Mucosa of rectum (tissue), 2 donors: ENCODE results near the gene FICD.

Source experiments
- H3K27ac ChIP-seq, 2 donors: one replicate each; pipeline ENCODE4 v1.7.0; 2013; ENCODE audit warnings: inconsistent platforms in 2 of 2, low read depth in 2 of 2, low read length in 2 of 2
- H3K27me3 ChIP-seq, 2 donors: one replicate each; pipeline ENCODE4 v1.7.0; 2013; ENCODE audit warnings: low read length in 2 of 2; ENCODE audit not compliant: control insufficient read depth in 2 of 2, insufficient read depth in 2 of 2
- H3K36me3 ChIP-seq, 2 donors: one replicate each; pipeline ENCODE4 v1.7.0; 2013; ENCODE audit warnings: low read length in 2 of 2; ENCODE audit not compliant: control insufficient read depth in 2 of 2, insufficient read depth in 2 of 2
- H3K4me1 ChIP-seq, 2 donors: one replicate each; pipeline ENCODE4 v1.7.0; 2013; ENCODE audit warnings: low read length in 2 of 2, mild to moderate bottlenecking in 1 of 2; ENCODE audit not compliant: control insufficient read depth in 2 of 2, insufficient read depth in 2 of 2
- H3K4me3 ChIP-seq, 2 donors: one replicate each; pipeline ENCODE4 v1.7.0; 2013; ENCODE audit warnings: low read length in 2 of 2
- H3K9ac ChIP-seq, 2 donors: one replicate each; pipeline ENCODE4 v1.7.0; 2013; ENCODE audit warnings: low read length in 2 of 2, low read depth in 1 of 2, mild to moderate bottlenecking in 1 of 2
- H3K9me3 ChIP-seq, 2 donors: one replicate each; pipeline ENCODE4 v1.7.0; 2013; ENCODE audit warnings: low read length in 2 of 2; ENCODE audit not compliant: control insufficient read depth in 2 of 2
- donor health status: healthy.
- donor health status: Normal muscosa, but diverticular disease.

The FICD gene

DNA sequence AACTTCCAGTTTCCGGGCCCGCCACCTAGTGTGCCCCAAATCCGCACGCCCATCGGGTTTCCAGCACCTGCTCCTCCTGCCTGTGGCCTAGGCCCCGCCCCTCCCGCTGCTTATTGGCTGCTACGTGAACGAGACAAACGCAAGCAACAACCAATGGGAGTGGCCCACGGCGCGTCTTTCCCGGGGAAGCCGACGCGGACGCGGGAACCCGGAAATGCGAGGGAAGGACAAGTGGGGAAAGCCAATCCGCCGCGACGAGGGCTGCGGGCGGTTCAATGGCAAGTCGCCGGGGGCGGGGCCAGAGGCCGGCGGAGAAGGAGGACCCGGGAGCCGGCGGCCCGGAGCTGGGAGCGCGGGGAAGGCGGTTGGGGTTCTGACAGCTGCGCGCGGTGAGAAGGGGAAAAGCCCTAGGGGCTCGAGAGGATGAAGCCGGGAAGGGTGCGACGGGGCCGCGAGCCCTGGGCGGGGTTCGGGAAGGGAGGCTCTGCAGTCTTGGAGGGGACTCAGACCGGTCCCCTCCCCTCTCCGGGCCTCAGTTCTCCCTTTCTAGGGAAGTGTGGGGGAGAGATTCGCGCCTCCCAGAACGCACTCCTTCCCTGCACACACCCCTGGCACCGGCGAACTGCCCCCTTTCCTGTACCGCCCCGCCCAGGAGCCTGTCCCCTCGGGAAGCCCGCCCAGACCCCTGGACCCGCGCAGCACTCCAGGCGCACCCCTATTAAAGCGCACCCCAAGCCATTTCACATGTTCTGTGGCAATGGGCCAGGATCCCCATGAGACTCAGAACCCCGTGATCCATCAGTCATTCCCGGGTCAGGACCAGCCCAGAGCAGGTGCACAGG is at the start of gene FICD:
FICD (plus strand) TSS at position 305 of the 842 bp plus-strand sequence. CDS start 1,696 bp downstream, outside the sequence.
- H3K27ac ChIP-seq = peak within 1 kb of the TSS; percentile 17 to 58
- peaks cover 15 to 28% of the 10 kb centered on the region in 2 donors for H3K36me3 ChIP-seq
- no peaks in the 10 kb centered on the region for H3K9me3 ChIP-seq
- no peaks in the 10 kb centered on the region for H3K27me3 ChIP-seq
- H3K9ac ChIP-seq = peak within 1 kb of the TSS; percentile 79 to 82
- peak within 1 kb of the TSS; percentile 86 to 92 for H3K4me3 ChIP-seq
- H3K4me1 ChIP-seq = peaks cover 8 to 11% of the 10 kb centered on the region in 2 donors

DNA sequence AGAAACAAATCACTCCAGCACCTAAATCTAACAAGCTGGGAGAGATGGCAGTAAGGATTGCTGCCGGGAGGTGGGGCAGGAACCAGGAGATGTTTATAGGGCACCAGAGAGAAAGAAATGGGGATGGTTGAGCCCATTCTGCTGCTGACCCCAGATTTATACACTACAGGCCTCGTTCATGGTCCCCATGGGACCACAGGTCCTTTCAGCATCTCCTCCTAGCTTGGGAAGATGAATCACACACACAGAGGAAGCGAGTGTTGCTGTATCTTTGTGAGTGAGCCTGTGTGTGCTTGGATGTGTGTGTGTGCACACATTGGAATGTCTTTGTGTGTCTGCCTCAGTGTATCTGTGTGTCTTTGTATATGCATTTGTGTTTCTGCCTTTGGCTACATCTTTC is 49.7 kb upstream of the FICD start:
- Histone ChIP-seq H3K27ac (no peak overlapping the region), H3K4me3 (no peak overlapping the region), H3K4me1 (no peaks in the 10 kb centered on the region), H3K9me3 (no peaks in the 10 kb centered on the region), H3K36me3 (no peaks in the 10 kb centered on the region), H3K27me3 (peaks cover 0 to 5% of the 10 kb centered on the region in 2 donors), H3K9ac (no peak overlapping the region)

DNA sequence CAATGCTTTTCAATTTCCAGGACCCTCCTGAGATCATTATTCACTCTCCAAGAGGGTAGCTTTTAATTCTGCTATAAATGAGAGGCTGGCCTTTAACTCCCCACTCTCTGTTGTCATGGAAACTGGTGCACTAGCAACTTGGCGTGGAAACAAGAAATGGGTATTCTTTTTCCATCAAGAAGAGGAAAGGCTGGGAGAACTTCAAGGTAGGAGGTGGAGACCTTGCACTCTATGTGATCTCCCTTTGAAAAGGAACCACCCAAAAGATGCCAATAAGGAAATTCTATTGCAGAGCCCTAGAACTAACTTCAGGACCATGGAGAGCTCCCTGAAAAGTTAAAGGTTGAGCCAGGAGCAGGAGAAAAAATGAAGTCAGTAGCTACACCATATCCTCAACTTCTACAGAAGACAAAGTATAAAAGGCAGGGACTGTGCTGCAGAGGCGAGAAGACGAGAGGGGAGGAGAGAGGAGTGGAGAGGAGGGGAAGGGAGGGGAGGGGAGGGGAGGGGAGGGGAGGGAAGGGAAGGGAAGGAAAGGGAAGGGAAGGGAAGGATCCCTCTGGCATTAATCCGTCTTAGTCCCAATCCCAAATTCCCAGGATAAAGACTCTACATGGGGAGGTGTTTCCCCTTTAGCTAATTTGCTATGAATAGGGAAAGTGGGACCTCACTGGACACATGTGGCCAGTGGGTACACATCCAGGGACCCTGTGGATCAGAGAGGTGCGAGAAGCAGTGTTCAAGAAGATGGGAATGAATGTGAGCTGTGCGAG is 46.7 kb upstream of the FICD start:
- Histone ChIP-seq H3K9me3 (no peaks in the 10 kb centered on the region), H3K4me3 (no peak overlapping the region), H3K9ac (no peak overlapping the region), H3K36me3 (no peaks in the 10 kb centered on the region), H3K27ac (no peak overlapping the region), H3K27me3 (peaks cover 0 to 2% of the 10 kb centered on the region in 2 donors), H3K4me1 (no peaks in the 10 kb centered on the region)

DNA sequence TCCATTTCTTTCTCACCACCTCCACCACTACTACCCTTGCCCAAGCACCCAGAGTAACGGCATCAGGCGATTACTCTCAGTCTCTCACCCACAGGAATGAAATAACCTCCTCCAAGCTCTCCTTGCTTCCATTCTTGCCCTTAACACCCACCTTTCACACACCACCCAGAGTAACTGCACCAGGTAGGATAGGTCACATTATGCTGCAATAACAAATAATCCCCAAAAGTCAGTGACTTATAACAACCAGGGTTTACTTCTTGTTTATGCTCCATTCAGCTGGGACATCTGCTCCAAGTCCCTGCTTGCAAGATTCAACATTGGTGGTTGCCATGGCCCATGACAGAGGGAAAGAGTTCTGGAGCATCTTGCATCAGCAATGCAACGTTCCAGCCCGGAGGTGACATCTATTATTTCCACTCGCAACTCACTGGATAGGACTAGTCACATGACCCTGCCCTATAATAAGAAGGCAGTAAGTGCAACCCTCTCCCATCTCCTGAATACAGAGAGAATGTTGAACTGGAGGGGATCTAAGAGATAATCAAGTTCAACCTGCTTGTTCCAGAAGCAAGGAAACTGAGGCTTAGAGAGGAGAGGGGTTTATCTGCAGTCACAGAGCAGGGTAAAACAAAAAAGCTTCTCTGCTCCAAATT is 41.5 kb upstream of the FICD start:
- Histone ChIP-seq H3K27ac (no peak overlapping the region), H3K9me3 (no peaks in the 10 kb centered on the region), H3K27me3 (no peaks in the 10 kb centered on the region), H3K36me3 (no peaks in the 10 kb centered on the region), H3K9ac (no peak overlapping the region), H3K4me1 (no peaks in the 10 kb centered on the region), H3K4me3 (no peak overlapping the region)

DNA sequence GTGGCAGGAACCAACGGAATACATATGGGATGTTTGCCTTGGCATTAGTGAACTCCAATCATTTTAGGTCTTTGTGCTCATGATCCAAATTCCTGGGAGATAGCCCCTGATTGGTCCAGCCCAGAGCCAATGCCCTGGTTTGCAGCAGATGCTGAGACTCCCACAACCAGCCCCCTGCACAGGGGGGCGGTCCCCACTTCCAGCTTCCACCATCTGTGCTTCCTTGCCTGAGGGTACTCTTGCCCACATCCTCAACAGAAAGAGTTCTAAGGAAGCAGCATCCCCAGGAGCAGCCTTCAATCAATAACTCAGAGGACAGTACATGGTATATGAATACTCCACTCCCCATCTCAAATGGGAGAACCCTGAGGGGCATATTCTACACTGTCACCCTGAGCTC is 39.7 kb upstream of the FICD start:
- Histone ChIP-seq H3K4me1 (no peaks in the 10 kb centered on the region), H3K27ac (no peak overlapping the region), H3K4me3 (no peak overlapping the region), H3K36me3 (no peaks in the 10 kb centered on the region), H3K27me3 (no peaks in the 10 kb centered on the region), H3K9ac (no peak overlapping the region), H3K9me3 (no peaks in the 10 kb centered on the region)

DNA sequence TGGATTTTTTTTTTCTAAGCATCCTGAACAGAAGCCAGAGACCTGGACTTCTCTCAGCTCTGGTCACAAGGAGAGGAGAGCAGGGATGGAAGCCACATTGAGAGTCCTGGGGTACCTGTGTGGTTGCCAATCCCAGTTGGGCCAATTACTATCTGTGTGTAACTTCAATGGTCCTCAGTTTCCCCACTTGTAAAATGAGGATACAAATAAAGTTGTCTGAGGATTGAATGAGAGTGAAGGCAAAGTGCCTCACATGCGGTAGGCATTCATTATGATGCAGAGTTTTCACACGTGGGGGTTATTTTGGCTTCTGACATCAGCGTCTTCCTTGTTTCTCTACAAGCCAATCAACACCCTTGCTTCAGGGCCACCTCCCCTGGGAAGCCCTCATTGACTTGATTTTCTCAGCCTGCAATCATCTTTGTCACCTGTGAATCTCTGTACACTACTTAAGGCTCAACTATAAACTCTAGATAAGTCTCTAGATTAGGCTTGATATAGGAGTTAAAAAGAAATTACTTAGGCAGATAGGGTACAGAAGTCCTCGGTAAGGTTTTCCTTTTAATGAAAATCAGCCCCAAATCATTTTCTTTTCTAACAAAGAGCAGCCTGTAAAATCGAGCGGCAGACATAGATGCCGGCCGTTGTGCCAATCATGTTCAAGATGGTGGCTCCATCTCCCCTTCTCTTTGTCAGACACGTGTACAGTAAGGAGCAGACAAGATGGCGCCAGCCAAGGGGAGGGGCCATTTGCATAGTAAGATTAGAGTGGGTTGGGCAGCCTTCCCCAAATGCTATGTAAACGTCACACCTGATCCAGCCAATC is 37.8 kb upstream of the FICD start:
- Histone ChIP-seq H3K4me1 (no peaks in the 10 kb centered on the region), H3K9me3 (no peaks in the 10 kb centered on the region), H3K4me3 (no peak overlapping the region), H3K27me3 (no peaks in the 10 kb centered on the region), H3K27ac (no peak overlapping the region), H3K9ac (no peak overlapping the region), H3K36me3 (no peaks in the 10 kb centered on the region)

DNA sequence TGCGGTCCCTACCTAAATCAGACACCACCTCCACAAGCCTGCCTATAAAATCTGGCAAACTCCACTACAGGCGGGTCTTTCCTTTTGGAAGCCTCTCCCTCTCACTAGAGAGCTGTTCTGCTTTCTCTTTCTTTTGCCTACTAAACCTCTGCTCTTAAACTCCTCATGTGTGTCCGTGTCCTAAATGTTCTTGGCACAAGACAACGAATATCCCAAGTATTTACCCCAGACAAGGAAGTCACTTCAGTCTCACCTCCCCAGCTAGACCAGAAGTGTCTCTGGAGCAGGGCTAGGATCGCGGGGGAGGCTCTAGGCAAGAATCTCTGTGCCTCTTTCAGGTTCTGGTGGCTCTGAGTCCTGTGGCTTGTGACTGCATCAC is 37.2 kb upstream of the FICD start:
- Histone ChIP-seq H3K4me3 (no peak overlapping the region), H3K36me3 (no peaks in the 10 kb centered on the region), H3K4me1 (no peaks in the 10 kb centered on the region)

DNA sequence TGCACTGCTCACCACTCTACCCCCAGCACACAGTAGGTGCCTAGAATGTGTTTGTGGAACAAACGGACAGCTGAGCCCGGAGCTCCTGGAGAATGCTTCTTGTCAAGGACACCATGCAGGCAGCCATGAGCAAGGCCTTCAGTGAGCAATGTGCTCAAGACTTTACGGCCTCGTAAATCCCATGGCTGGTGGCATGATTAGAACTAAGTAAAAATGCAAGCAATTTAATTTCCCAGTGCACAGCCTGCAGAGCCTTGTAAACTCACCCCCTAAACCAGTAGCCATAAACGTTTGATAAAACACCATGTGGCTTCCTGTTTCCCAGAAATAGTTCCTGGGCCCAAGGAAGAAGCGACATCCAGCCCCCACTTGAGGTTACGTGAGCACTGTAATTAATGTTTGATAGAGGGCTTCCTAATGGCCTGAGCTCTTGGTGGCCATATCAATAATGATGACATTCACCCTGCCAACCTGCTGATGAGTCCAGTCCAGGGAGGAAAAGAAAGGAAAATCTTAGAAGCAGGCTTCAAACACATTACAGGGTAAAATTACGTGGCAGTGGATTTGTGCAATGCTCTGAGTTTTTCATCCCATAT is 36.4 kb upstream of the FICD start:
- H3K27ac ChIP-seq = no peak overlapping the region

More for the DNA sequence above, 37.2 kb upstream of the FICD start:
- Histone ChIP-seq H3K9ac (no peak overlapping the region), H3K9me3 (no peaks in the 10 kb centered on the region), H3K27ac (no peak overlapping the region), H3K27me3 (no peaks in the 10 kb centered on the region)

DNA sequence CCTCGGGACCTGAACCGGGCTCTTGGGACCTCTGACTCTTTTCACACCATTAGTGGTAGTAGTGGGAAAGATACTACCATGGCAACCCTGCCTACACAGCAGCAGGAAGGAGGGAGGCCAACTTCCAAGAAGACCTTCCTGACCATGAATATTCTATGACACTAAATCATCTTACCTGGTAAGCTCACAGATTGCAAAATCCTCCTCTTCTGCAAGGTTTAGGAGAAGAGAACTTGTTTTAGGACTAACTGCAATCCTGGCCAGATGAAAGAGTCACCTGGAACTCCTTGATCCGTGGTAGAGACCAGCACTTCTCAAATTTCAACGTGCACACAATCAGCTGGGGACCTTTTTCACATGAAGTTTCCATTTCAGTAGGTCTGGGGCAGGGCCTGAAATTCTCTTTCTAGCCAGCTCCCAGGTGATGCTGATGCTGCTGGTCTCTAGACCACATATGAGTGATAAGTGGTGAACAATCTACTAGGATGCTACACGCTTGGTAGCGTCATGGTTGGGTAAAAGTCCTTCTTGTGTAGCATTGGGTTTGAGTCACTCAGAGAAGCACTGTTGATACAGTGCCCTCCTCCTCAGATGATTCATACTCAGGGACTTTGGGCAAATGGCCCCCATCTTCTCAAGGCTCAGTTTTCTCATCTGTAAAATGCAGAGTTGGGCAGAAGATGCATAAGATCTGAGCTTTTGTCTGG is 35.6 kb upstream of the FICD start:
- Histone ChIP-seq H3K9me3 (no peaks in the 10 kb centered on the region), H3K9ac (no peak overlapping the region), H3K4me1 (no peaks in the 10 kb centered on the region), H3K27ac (no peak overlapping the region), H3K4me3 (no peak overlapping the region), H3K36me3 (no peaks in the 10 kb centered on the region), H3K27me3 (peaks cover 0 to under 1% of the 10 kb centered on the region in 2 donors)

More for the DNA sequence above, 36.4 kb upstream of the FICD start:
- H3K9me3 ChIP-seq = no peaks in the 10 kb centered on the region
- H3K36me3 ChIP-seq = no peaks in the 10 kb centered on the region
- H3K4me3 ChIP-seq = no peak overlapping the region
- H3K27me3 ChIP-seq = no peaks in the 10 kb centered on the region
- no peak overlapping the region for H3K9ac ChIP-seq
- H3K4me1 ChIP-seq = no peaks in the 10 kb centered on the region
